GM21825 (cell line): ENCODE results near the gene SCMH1.
A peak's percentile ranks its signal among the peaks of the same experiment; 100 is the strongest.

ENCODE experiments used
- ATAC-seq: cut with Tn5 transposase; IDR thresholded peaks from one replicate; pipeline ENCODE4 v1.9.1; 2021; ENCODE audit warnings: mild to moderate bottlenecking, moderate library complexity; ENCODE audit not compliant: unreplicated experiment

The SCMH1 gene

GRCh38 chr1:41241749-41242341 lies at the start of gene SCMH1:
Gene SCMH1 (minus strand): TSS chr1:41242306. CDS start chr1:41186133, 56,173 bp downstream.
- ATAC-seq, result peak; percentile 37

- ATAC-seq, result no peak
Measured at GRCh38 chr1:41291195-41291594, 49.1 kb upstream of the SCMH1 start.

GRCh38 chr1:41289196-41289595 lies 47.1 kb upstream of the SCMH1 start:
- no peak for ATAC-seq

GRCh38 chr1:41286992-41287391 lies 44.9 kb upstream of the SCMH1 start:
- no peak for ATAC-seq

- no peak for ATAC-seq
Measured at GRCh38 chr1:41286486-41286885, 44.4 kb upstream of the SCMH1 start.

GRCh38 chr1:41285818-41286217 lies 43.7 kb upstream of the SCMH1 start:
- no peak for ATAC-seq

- ATAC-seq, result no peak
Measured at GRCh38 chr1:41284121-41284520, 42.0 kb upstream of the SCMH1 start.

- ATAC-seq, result no peak
Measured at GRCh38 chr1:41282679-41283317, 40.7 kb upstream of the SCMH1 start.

- ATAC-seq, result no peak
Measured at GRCh38 chr1:41281334-41281733, 39.2 kb upstream of the SCMH1 start.

GRCh38 chr1:41280202-41281032 lies 38.3 kb upstream of the SCMH1 start:
- no peak for ATAC-seq

GRCh38 chr1:41278076-41278475 lies 36.0 kb upstream of the SCMH1 start:
- ATAC-seq, result no peak

- ATAC-seq, result no peak
Measured at GRCh38 chr1:41277371-41277975, 35.4 kb upstream of the SCMH1 start.

- no peak for ATAC-seq
Measured at GRCh38 chr1:41275831-41276230, 33.7 kb upstream of the SCMH1 start.

- ATAC-seq, result no peak
Measured at GRCh38 chr1:41274752-41275545, 32.8 kb upstream of the SCMH1 start.

- ATAC-seq, result no peak
Measured at GRCh38 chr1:41272601-41273000, 30.5 kb upstream of the SCMH1 start.

GRCh38 chr1:41268154-41268770 lies 26.2 kb upstream of the SCMH1 start:
- ATAC-seq, result no peak

GRCh38 chr1:41261926-41262618 lies 20.0 kb upstream of the SCMH1 start:
- ATAC-seq, result no peak

GRCh38 chr1:41260768-41261167 lies 18.7 kb upstream of the SCMH1 start:
- ATAC-seq, result no peak

- ATAC-seq, result no peak
Measured at GRCh38 chr1:41259221-41259620, 17.1 kb upstream of the SCMH1 start.

GRCh38 chr1:41255978-41256377 lies 13.9 kb upstream of the SCMH1 start:
- ATAC-seq, result no peak
